ENCODE measurements around the gene NUDCD2.

GRCh38 chr5:163467682-163468081, 7.8 kb upstream of the NUDCD2 start:
- TF ChIP-seq POLR2A (IDR thresholded peaks at IDR 0.05), result no peak
- TF ChIP-seq, protein P1, sequence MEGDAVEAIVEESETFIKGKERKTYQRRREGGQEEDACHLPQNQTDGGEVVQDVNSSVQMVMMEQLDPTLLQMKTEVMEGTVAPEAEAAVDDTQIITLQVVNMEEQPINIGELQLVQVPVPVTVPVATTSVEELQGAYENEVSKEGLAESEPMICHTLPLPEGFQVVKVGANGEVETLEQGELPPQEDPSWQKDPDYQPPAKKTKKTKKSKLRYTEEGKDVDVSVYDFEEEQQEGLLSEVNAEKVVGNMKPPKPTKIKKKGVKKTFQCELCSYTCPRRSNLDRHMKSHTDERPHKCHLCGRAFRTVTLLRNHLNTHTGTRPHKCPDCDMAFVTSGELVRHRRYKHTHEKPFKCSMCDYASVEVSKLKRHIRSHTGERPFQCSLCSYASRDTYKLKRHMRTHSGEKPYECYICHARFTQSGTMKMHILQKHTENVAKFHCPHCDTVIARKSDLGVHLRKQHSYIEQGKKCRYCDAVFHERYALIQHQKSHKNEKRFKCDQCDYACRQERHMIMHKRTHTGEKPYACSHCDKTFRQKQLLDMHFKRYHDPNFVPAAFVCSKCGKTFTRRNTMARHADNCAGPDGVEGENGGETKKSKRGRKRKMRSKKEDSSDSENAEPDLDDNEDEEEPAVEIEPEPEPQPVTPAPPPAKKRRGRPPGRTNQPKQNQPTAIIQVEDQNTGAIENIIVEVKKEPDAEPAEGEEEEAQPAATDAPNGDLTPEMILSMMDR (IDR thresholded peaks at IDR 0.05), result no peak

All from right lobe of liver (tissue), 4 donors.